Right lung (tissue), 5 donors: ENCODE results near the gene ASTN1. TPM values are rescaled to one million over a fixed set of nuclear protein-coding genes. Genes with fewer than 3 reads are reported as not detected.

Source experiments
- DNase-seq, 2 donors: peaks; one replicate each; pipeline ENCODE4 v3.0.0-alpha.2; 2013
- polyA plus RNA-seq, 5 donors: library from polyadenylated mRNA; unstranded; fragments of 120-200 nt; gene quantifications; one replicate each; pipeline versions ENCODE4 v1.2.1 to v1.2.3, GENCODE V29; 2013; ENCODE audit warnings: inconsistent platforms in 1 of 5, low replicate concordance in 1 of 5; ENCODE audit not compliant: insufficient read length in 5 of 5, insufficient read depth in 1 of 5

ASTN1 gene
- polyA plus RNA-seq, 5 donors: 1.8 to 2.5 (median 2.5) TPM

DNA sequence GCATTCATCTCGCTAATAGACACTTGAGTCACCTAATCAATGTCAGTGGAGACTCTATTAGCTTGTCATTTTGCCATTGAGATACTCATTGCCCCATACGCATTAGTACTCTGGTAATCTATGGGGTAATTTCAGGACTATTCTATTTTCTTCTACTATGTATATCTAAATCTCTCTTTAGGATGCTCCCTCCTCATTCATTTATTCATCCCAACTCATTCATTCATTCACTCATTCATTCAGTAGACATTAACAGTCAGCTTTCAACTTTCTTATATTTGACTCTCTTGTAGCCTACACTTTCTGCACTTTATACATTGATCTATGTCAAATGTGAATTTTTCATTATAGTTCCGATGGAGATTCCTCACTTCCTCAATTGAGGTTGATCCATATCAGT is 170.9 kb downstream of the ASTN1 start:
- no peak for DNase-seq

- no peak for DNase-seq
These were observed 174.8 kb downstream of the ASTN1 start for GRCh38 chr1:176989754-176990153.

DNA sequence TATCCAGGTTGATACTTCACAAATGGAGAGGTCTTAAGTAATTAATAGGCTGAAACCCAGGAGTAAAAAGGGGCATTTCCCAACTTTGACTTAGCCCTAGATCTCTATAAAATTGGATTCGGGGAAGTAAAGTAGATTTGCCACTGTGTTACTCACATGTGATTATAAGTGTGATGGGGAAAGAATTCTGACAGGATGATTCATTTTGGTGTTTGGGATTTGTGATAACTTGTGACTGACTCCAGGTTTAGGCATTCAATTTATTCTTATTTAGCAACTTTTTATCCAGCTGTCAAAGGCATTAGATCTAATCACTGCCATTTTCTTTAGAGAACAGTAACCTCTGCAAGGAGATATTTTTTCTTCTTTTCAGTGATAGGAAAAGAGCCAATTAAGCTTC is 175.5 kb downstream of the ASTN1 start:
- no peak for DNase-seq

DNA sequence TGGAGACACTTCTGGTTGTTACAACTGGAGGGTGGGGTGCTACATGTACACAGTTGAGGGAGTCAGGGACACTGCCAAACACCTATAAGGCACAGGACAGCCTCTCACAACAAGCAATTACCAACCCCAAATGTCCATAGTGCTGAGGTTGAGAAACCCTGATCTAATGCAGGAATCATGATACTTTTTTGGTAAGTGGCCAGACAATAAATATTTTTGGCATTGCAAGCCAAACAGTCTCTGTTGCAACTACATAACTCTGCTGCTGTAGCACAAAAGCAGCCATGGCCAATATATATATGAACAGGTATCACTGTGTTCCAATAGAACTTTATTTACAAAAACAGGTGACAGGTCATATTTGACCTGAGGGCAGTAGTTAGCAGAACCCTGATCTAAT is 177.5 kb downstream of the ASTN1 start:
- peak; percentile 29 to 52 for DNase-seq

DNA sequence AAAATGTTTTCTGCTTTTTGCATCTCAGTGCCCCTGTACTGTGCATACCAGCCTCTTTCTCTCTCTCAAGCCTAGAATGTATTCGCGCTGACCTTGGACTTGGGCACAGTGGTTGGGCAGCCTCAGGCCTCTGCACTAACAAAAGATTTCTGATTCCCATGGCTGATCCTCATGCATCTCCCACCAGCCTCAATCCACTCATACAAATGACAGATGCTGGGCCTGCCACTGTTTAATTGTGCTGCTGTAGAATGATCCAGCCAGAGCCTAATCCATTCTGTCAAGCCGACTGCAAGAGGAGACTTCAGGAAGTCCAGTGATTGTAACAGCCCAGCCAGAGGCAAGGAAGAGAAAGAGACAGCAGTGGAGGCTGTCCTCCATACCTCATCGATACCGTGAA is 180.8 kb downstream of the ASTN1 start:
- DNase-seq: no peak

- DNase-seq: no peak
These were observed 187.7 kb downstream of the ASTN1 start for GRCh38 chr1:176976771-176977170.

GRCh38 chr1:176976225-176976624 is 188.3 kb downstream of the ASTN1 start:
- no peak for DNase-seq

GRCh38 chr1:176964687-176965086 is 199.8 kb downstream of the ASTN1 start:
- no peak for DNase-seq

GRCh38 chr1:176963181-176963580 is 201.3 kb downstream of the ASTN1 start:
- no peak for DNase-seq

DNA sequence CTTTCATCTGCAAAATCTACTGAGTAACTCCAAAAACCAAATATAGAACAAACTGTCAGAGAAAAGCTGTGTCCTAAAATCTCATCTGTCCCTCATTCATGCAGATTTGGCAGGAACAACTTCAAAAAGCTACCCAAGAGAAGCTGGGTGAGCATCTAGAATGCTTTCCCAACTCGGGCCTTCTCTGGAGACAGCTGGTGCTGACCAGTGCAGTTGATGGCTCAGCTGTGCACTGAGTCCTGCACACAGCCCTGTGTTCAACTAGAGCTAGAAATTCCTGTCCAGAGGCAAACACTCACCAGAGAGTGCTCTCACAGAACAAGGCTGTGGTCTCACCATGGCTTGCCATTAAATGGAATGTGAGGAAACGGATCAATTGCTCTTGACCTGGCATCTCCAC is 202.8 kb downstream of the ASTN1 start:
- no peak for DNase-seq

DNA sequence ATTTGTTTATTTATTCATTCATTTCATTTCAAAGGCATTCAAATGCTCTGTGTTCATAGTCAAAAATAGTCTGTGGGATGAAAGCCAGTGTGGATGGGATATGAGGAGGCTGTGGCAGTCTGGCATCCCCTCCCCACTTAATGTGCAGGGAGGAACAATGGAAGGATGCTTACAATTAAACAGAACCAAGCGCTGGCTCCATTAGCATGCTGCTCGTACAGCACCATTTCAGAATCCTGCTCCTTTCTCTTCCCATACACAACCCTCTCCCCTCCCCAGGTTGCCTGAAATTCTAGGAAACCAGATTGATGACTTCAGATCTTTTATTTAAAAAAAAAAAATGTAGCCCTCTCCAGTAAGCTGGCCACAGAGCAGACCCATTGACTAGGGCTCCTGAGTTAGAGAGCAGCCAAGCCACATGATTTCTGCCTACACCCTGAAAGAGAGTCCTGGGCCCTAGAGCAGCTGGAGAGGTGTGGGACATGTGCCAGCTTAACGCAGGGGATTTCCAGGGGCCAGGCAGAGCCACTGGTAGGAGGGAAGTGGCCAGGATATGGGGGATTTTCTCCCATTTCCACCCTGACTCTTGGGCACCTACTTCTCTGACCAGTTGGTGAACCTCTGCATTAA is 205.2 kb downstream of the ASTN1 start:
- no peak for DNase-seq

- no peak for DNase-seq
These were observed 206.9 kb downstream of the ASTN1 start for GRCh38 chr1:176957603-176958002.

- no peak for DNase-seq
These were observed 210.3 kb downstream of the ASTN1 start for GRCh38 chr1:176954242-176954641.

DNA sequence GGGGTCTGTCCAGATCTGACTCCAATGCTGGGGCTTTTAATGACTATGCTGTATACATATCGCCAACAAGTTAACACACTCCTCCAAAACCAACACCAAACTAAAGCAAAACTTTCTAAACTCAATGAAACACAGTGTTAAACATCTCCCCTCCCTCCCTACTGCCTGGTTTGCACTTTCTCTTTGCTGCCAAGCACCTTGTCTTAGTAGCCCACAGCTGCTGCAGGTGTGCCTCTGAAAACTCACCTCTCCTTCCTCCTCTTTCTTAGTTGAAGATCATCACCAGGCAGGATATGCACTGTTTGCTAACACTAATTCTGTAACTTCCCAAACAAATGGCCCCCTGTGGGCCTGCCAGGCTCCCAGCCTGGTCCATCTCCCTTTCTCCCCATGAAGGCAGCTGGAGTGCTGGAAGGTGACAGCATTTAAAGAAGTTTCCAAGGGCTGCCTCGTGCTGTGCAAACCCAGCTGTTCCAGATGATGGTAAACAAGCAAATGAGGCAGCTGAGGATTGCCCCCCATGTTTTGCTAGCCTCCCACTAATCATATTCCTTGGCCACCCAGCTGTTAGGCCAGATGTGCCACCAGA is 213.7 kb downstream of the ASTN1 start:
- no peak for DNase-seq

GRCh38 chr1:176949033-176949662 is 215.4 kb downstream of the ASTN1 start:
- DNase-seq: no peak

DNA sequence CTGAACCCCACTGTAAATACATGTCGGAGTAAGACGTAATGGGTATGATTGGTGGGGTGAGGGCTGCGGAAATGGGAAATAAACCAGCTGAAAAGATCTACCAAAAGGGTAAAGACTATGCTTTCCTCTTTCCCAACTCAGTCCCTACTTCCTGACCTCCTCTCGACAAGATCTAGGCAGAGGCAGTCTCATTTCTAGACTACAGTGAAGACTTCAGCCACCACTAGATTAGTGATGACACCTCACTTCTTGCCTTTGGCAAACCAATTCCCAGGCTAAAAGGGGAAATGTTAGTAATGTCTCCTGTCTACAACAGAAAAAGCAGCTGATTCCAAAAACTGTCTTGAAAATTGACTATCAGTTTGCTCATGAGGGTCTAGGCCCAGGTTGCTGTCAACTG is 219.9 kb downstream of the ASTN1 start:
- no peak for DNase-seq

DNA sequence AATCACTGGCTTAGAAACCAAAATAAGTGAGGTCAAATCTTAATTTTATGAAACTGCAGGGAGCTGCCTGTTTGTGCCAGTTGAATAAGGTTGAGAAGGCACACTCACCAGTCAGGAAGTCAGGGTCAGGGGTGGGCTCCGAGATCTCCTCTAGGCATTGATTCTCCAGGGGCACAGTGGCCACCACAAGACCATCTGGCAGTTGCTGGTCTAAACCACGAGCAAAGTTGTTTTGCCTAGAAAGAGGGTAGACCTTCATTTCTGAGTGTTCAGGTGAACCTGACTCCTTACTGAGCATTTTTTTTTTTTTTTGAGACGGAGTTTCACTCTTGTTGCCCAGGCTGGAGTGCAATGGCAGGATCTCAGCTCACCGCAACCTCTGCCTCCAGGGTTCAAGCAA is 220.7 kb downstream of the ASTN1 start:
- DNase-seq: no peak

DNA sequence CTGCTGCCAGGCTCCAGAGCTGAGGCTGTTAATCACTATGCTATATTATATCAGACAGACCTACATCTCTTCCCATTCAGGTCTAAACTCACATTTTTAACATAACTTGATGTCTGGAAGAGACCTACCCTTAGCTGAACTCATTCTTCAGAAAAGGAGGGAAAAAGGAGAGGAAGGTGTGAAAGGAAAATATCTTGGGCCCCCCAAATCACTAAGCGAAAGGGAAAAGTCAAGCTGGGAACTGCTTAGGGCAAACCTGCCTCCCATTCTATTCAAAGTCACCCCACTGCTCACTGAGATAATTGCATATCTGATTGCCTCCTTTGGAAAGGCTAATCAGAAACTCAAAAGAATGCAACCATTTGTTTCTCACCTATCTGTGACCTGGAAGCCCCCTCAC is 222.2 kb downstream of the ASTN1 start:
- no peak for DNase-seq

DNA sequence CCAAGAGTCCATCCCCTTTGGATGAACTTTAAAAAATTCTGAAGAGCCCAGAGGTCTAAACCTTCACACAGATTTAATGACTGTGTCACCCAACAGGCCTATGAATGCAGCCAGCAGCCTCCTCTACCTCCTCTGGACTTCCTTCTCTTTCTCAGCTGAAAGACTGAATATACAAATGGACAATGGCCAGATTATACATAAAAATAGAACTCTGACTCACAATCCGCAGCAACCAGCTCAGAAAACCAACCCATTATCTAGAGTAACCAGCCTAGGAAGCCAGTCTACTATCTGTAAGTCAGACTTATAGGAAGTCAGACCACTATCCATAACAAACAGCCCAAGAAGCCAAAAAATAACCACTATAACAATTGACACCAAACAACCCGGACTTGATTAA is 224.5 kb downstream of the ASTN1 start:
- DNase-seq: no peak

GRCh38 chr1:176938375-176938774 is 226.1 kb downstream of the ASTN1 start:
- no peak for DNase-seq

GRCh38 chr1:176934370-176934769 is 230.1 kb downstream of the ASTN1 start:
- DNase-seq: no peak

DNA sequence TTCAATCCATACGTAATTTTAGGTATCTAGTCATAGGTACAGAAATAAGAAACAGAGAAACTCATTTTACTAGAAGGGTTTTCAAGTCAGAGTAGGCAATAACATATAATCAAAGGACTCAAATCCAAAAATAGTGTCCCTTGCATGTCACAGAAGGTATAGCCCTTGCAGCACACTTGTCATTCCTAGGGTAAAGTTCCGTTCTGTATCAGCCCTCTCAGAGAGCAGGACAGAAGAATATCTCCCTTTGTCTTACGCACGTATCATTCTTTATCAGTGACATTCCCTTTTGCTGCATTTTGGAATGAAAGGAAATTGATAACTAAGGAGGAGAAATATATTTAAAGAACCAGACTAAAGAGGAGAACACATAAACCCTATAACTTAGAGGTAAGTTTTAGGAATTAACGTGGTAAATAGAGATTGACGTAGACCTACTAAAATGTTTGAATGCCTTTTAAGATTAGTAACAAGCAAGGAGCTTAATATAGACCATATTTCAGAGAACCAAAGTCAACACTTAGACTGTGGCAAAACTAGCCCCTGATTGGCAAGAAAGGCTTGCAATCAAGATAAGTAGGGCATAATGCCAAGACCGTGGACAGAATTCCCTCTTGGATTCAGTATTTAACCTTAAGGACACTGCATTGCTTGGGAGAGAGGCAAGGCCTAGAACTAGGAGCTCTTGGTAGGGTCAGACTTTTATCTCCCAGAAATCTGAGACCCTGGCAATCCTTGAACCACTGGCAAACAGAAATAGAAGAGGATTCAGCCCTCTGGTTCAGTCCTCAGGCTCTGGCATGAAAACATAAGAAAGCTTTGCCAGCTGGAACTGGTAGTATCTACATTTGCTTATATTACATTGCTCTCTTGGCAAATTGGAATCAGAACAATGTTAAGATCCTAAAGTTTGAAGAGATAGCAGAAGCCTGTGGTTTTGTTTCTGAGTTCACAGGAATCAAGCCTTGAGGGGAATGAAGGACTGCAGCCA is 232.1 kb downstream of the ASTN1 start:
- DNase-seq: peak in 1 of 2 donors; percentile 19
